Ovary (tissue), 3 donors: ENCODE results near the gene LCT.

ENCODE experiments used
- POLR2A ChIP-seq: fragments of 450-650 bp; IDR thresholded peaks from one replicate; pipeline ENCODE4 v1.6.1; 2017; ENCODE audit warnings: antibody characterized with exemption, mild to moderate bottlenecking, moderate library complexity
- TF ChIP-seq, protein P1 (sequence below), 3 donors: fragments of 450-650 bp in 2 of 3; fragments of 200-600 bp in 1 of 3; IDR thresholded peaks; one replicate each; pipeline versions ENCODE4 v1.5.1 to v1.8.0; 2016 to 2022; ENCODE audit warnings: antibody characterized with exemption in 3 of 3, mild to moderate bottlenecking in 1 of 3
- donor health status: DM: no; HTN: no; CAD: no.

- TF ChIP-seq, protein P1, sequence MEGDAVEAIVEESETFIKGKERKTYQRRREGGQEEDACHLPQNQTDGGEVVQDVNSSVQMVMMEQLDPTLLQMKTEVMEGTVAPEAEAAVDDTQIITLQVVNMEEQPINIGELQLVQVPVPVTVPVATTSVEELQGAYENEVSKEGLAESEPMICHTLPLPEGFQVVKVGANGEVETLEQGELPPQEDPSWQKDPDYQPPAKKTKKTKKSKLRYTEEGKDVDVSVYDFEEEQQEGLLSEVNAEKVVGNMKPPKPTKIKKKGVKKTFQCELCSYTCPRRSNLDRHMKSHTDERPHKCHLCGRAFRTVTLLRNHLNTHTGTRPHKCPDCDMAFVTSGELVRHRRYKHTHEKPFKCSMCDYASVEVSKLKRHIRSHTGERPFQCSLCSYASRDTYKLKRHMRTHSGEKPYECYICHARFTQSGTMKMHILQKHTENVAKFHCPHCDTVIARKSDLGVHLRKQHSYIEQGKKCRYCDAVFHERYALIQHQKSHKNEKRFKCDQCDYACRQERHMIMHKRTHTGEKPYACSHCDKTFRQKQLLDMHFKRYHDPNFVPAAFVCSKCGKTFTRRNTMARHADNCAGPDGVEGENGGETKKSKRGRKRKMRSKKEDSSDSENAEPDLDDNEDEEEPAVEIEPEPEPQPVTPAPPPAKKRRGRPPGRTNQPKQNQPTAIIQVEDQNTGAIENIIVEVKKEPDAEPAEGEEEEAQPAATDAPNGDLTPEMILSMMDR (IDR thresholded peaks at IDR 0.05), result no peak
- no peak for TF ChIP-seq POLR2A
These were observed 52.0 kb downstream of the LCT start for GRCh38 chr2:135785032-135785431.
